ENCODE measurements around the gene LIPH. TPM values are rescaled to one million over a fixed set of nuclear protein-coding genes. Genes with fewer than 3 reads are reported as not detected.

LIPH gene
- 1 to 10 TPM in 1 of 4 donors, under 1 TPM in 2, not detected in 1; 0.22 to 3.8 (median 0.34) TPM for total RNA-seq

GRCh38 chr3:185552358-185552877, at the start of gene LIPH:
Gene LIPH (minus strand): TSS chr3:185552588. CDS start chr3:185552471, 117 bp downstream.
- TF ChIP-seq CTCF (IDR thresholded peaks at IDR 0.05; ENCODE audit: low read depth) = no peak

GRCh38 chr3:185595526-185595925, 43.1 kb upstream of the LIPH start:
- no peak for TF ChIP-seq CTCF (IDR thresholded peaks at IDR 0.05; ENCODE audit: low read depth)

- no peak for TF ChIP-seq CTCF (IDR thresholded peaks at IDR 0.05; ENCODE audit: low read depth)
Measured at GRCh38 chr3:185594073-185594472, 41.7 kb upstream of the LIPH start.

DNA sequence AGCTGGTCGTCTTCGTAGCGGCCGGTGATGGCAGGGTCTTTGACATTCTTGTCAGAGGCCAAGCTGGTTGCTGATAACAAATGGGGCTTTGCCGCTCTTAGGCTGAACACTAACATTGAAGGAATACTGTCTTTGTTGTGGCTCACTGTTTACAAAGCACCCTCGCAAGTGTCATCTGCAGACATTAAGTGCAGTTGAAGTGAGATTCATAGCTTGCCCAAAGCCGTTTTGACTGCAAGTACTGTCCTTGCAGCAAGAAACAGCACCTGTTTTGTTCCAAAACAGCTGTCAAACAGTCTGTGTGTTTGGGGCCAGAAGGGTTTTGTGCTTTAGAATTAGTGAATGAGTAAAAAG, 34.3 kb upstream of the LIPH start:
- no peak for TF ChIP-seq CTCF (IDR thresholded peaks at IDR 0.05; ENCODE audit: low read depth)

GRCh38 chr3:185585859-185586685, 33.7 kb upstream of the LIPH start, which contains the start of gene SENP2:
Gene SENP2 (plus strand): TSS chr3:185586295. CDS start chr3:185586414, 119 bp downstream.
- TF ChIP-seq CTCF (IDR thresholded peaks at IDR 0.05; ENCODE audit: low read depth) = no peak

DNA sequence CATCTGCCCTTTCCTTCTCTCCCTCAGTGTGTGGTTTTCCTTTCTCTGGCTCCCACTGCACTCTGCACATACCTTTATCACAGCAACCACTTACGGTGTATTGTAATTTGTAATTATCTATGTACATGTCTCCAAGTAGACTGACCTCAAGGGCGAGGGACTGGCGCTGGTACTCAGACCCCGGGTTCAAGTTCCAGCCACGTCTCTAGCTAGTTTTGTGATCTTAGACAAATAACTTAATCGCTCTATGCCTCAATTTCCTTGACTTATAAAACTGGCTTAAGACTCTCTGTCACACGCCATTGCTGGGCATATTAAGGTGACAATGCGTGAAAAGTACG, 33.1 kb upstream of the LIPH start:
- TF ChIP-seq CTCF (IDR thresholded peaks at IDR 0.05; ENCODE audit: low read depth) = no peak

GRCh38 chr3:185584686-185585085, 32.3 kb upstream of the LIPH start:
- no peak for TF ChIP-seq CTCF (IDR thresholded peaks at IDR 0.05; ENCODE audit: low read depth)

Measured in subcutaneous adipose tissue (tissue), 4 donors.